Activated CD8-positive, alpha-beta memory T cell treated with anti-CD3 and anti-CD28 coated beads for 36 hours (primary cell): ENCODE data around the gene LRWD1. TPM values are rescaled to one million over a fixed set of nuclear protein-coding genes. Genes with fewer than 3 reads are reported as not detected.
"Not testable (repeated sequence)": the region's sequence is repeated elsewhere in the genome, so short reads cannot be mapped to it uniquely, and the experiment has no call there.

Experiments
- CTCF ChIA-PET: fragments of 350-600 bp; sonication (Branson Sonifier 250); formaldehyde crosslinking; loops from one replicate; lab custom pipeline; 2021; ENCODE audit warnings: antibody characterized with exemption; lab: Charles Lee
- POLR2A ChIA-PET: fragments of 350-600 bp; sonication (Branson Sonifier 250); formaldehyde crosslinking; loops from one replicate; lab custom pipeline; 2021; ENCODE audit warnings: antibody characterized with exemption; lab: Charles Lee
- total RNA-seq, 2 experiments: library from RNA; stranded (reverse); gene quantifications; one replicate each; pipeline ENCODE4 v1.2.3, GENCODE V29; 2021

The LRWD1 gene
- total RNA-seq, 2 experiments from 2014 or later: 25.1 to 25.9 TPM

DNA sequence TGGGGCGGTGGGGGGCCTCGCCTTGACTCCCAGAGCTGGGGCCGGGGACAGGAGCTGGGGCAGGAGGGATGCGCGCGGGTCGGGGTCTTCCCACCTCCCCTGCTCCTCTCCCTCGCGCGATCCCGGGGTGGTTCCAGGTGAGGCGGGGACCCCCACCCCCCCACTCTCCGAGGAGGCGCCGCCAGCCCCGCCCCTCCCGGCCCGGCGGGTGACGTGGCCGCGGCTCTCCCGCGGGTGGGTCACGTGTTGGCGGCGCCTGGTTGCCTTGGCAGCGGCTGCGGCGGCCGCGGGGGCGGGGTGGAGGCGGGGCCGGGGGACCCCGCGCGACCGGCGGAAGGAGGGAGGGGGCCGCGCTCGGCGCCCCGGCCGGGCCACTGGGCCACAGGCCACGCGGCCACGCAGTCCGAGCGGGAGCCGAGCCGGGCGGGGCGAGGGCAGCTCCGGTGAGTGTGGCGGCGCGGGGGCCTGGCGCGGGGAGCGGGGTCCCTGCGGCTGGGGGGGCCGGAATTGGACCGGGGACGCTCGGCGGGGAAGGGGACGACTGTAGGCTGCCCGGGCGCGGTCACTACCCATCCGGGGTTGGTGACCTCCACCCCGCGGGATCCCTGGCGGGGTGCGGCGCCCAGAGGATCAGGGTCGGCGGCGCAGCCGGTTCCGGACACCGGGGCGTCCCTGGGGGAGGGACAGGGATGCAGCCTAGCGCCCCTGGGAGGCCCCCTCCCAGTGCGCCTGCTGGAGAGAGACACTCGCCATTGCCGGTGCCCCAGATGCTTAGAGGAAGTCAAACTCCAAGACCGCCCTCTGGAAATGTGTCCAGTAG, 31.4 kb upstream of the LRWD1 start, which contains the start of gene ORAI2:
ORAI2 (plus strand) TSS at position 357 of the 820 bp plus-strand sequence. CDS start 5,382 bp downstream, outside the sequence.
- ChIA-PET CTCF (interaction anchor here (0.6 to 2.9 kb wide), 6 partner anchors 8 to 32 kb away, joined by 3 to 14 read pairs (median 4); no protein-coding TSS in a partner anchor), POLR2A (interaction anchor here (0.7 to 1.1 kb wide), 2 partner anchors 8 to 23 kb away, joined by 3 to 5 read pairs; no protein-coding TSS in a partner anchor)

DNA sequence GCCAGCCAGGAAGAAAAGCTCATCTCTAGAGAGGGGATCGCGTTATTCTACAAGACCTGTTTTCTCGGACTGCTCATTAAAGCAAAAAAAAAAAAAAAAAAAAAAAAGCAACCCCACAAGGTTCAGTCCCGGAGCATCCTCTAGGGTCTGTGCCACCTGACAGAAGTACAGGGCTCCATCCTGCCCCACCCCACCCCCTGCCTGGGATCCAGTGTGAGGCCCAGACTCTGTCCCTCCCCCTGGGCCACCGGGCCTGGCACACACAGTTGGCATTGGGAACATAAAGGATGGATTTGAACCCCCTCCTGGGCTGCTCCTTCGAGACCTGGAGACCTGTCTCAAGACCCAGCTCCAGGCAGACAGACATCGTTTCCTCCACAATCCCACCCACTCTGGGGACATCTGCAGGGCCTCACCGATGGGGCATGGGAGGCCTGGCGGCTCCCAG, 30.7 kb upstream of the LRWD1 start:
- POLR2A ChIA-PET: interaction anchor here (1.1 kb wide), 1 partner anchor 9 kb away, joined by 5 read pairs; no protein-coding TSS in a partner anchor

DNA sequence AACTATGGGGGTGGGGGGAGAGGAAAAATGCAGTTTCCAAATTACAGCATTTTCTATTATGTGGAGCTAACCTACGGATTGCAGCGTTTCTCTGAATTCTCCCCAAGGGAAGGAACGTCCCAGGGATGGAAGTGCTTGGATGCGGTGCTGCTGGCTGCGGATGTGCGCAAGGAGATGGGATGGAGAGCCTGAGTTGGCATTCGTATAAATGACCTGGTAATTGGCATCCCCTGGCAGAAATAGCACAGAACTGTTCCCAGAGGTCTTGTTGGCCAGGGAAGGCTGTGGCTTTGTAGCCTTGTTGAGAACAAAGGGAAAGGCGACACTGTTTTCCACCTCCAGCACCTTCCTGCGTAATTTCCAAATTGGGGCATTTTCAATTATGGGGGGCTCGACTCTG, 28.7 kb upstream of the LRWD1 start:
- ChIA-PET CTCF (interaction anchor here (1.3 kb wide), 1 partner anchor 20 kb away, joined by 3 read pairs; no protein-coding TSS in a partner anchor), POLR2A (no interaction called here)

More for the DNA sequence above, 30.7 kb upstream of the LRWD1 start:
- CTCF ChIA-PET: interaction anchor here (0.6 to 2.9 kb wide), 6 partner anchors 8 to 33 kb away, joined by 3 to 14 read pairs (median 4); no protein-coding TSS in a partner anchor

DNA sequence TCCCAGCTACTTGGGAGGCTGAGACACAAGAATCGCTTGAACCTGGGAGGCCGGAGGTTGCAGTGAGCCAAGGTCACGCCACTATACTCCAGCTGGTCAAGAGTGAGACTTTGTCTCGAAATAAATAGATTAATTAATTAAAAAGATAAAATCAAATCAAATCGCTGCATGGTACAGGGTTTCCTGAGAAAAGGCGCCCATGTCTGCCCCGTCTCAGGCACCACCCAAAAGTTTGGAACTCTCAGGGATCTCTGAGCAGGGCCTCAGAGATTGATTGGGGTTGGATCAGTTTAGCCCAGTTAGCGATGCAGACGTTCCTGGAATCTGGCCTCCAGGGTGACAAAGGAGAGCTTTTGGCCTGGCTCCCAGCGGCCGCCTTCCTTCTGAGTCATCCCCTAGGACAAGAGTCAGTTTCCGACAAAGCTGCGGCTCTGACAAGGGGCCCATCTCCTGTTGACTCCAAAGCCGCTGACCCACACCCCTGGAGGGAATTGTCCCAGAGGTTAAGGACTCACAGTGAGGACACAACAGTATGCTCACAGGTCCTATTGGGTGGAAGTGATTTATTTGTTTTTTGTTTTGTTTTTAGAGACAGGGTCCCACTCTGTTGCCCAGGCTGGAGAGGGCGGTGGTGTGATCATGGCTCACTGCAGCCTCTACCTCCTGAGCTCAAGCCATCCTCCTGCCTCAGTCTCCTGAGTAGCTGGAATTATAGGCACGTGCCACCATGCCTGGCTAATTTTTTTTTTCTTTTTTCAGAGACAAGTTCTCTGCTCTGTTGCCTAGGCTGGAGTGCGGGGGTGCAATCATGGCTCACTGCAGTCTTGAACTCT, 24.6 kb upstream of the LRWD1 start:
- POLR2A ChIA-PET: no interaction called here
- CTCF ChIA-PET: interaction anchor here (0.6 kb wide), 1 partner anchor 10 kb away, joined by 3 read pairs; no protein-coding TSS in a partner anchor

DNA sequence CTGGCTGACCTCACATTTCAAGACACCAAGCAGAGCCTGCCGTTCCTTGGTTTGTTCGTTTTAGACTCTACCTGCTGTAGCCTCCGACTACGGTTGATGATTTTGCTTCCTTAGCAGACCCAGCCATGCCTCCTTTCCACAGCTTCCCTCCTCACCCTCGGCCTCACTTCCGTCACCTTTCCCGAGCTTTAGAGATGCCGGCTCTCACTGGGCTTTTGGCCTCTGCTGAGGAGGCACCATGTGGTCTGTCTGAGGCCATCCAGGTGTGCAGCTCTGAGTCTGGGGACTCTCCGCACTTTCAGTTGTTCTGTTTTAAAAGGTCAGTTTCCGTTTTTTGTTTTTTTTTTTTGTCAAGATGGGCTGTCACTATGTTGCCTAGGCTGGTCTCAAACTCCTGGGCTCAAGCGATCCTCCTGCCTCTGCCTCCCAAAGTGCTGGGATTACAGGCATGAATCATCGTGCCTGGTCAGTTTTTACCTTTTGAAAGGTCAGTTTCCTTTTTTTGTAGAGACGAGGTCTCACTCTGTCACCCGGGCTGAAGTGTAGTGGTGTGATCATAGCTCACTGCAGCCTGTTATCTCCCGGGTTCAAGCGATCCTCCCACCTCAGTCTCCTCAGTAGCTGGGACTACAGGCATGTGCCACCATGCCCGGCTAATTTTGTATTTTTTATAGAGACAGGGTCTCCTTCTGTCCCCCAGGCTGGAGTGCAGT, 19.7 kb upstream of the LRWD1 start:
- CTCF ChIA-PET: no interaction called here
- POLR2A ChIA-PET: no interaction called here

DNA sequence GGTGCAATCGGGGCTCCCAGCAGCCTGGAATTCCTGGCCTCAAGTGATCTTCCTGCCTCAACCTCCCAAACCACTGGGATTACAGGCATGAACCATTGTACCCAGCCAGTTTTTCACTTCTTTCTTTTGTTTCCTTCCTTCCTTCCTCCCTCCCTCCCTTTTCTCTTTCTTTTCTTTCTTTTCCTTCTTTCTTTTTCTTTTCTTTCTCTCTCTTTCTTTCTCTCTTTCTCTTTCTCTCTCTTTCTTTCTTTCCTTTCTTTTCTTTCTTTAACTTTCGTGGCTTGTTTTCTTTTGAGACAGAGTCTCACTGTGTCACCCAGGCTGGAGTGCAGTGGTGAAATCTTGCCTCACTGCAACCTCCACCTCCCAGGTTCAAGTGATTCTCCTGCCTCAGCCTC, 19.1 kb upstream of the LRWD1 start:
- CTCF ChIA-PET: no interaction called here
- POLR2A ChIA-PET: no interaction called here

DNA sequence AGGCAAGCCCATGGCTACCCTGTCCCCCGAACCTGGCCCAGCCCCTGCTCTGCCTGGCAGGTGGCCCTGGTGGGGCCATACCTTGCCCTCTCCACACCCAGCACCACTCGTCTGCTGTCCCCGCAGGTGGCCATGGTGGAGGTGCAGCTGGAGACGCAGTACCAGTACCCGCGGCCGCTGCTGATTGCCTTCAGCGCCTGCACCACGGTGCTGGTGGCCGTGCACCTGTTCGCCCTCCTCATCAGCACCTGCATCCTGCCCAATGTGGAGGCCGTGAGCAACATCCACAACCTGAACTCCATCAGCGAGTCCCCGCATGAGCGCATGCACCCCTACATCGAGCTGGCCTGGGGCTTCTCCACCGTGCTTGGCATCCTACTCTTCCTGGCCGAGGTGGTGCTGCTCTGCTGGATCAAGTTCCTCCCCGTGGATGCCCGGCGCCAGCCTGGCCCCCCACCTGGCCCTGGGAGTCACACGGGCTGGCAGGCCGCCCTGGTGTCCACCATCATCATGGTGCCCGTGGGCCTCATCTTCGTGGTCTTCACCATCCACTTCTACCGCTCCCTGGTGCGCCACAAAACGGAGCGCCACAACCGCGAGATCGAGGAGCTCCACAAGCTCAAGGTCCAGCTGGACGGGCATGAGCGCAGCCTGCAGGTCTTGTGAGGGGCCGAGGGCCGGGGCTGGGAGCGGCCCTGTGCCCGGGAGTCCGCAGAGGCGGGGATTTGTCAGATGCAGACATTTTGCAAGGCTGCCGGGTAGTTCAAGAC, 18.2 kb upstream of the LRWD1 start:
- CTCF ChIA-PET: no interaction called here
- POLR2A ChIA-PET: no interaction called here

DNA sequence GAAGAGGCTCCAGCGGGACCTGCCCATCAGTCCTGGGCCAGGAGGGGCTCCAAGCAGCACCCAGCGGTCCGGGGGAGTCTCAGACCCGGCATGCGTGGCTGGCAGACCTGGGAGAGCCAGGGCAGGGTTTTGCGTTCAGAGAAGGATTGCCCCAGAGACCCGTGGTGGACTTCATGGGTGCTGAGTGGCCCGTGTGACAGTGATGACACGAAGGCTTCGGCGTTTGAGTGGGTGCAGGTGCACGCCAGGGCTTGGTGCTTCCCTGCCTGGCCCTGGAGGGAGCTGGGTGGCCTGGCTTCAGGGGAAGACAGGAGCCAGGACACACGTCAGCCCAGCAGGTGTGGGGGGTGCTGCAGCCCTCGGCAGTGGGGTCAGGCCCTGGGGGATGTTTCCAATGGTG, 17.5 kb upstream of the LRWD1 start:
- ChIA-PET POLR2A (no interaction called here), CTCF (no interaction called here)

DNA sequence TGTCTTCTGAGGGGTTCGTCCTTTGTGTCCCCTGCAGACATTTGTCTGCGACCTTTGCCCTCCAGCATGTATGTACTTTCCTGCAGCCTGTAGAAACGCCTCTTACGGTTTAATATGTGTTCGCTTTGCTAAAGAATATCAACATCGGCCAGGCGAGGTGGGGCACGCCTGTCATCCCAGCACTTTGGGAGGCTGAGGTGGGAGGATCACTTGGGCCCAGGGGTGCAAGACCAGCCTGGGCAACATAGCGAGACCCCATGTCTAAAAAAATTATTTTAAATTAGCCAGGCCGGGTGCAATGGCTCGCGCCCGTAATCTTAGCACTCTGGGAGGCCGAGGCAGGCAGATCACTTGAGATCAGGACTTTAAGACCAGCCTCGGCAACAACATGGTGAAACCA, 15.6 kb upstream of the LRWD1 start:
- POLR2A ChIA-PET: interaction anchor here (0.7 kb wide), 1 partner anchor 51 kb away, joined by 4 read pairs; no protein-coding TSS in a partner anchor
- CTCF ChIA-PET: interaction anchor here (1.6 kb wide), 1 partner anchor 45 kb away, joined by 6 read pairs; no protein-coding TSS in a partner anchor

DNA sequence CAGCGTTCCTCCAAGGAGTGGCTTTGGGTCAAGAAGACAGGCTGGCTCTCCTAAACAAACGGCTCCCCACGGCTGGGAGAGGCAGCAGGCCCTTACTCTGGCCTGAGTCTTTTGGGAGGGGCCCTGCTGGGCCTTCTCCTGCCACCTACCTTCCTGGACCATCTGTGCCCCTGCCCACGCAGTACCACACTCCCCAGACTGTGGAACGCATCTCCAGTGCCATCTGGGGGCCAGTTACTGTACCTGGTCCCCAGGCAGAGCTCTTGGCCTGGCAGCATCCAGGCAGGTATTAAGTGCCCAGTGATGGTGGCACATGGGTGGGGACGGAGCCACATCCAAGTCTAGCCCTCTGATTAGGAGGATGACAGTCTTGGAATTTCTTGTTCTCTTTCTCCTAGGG, 14.5 kb upstream of the LRWD1 start:
- ChIA-PET POLR2A (interaction anchor here (0.5 kb wide), 1 partner anchor 46 kb away, joined by 3 read pairs; no protein-coding TSS in a partner anchor), CTCF (interaction anchor here (0.6 to 1.7 kb wide), 11 partner anchors 10 to 55 kb away, joined by 3 to 9 read pairs (median 4); partner anchors contain the start of genes ORAI2 and PRKRIP1)

DNA sequence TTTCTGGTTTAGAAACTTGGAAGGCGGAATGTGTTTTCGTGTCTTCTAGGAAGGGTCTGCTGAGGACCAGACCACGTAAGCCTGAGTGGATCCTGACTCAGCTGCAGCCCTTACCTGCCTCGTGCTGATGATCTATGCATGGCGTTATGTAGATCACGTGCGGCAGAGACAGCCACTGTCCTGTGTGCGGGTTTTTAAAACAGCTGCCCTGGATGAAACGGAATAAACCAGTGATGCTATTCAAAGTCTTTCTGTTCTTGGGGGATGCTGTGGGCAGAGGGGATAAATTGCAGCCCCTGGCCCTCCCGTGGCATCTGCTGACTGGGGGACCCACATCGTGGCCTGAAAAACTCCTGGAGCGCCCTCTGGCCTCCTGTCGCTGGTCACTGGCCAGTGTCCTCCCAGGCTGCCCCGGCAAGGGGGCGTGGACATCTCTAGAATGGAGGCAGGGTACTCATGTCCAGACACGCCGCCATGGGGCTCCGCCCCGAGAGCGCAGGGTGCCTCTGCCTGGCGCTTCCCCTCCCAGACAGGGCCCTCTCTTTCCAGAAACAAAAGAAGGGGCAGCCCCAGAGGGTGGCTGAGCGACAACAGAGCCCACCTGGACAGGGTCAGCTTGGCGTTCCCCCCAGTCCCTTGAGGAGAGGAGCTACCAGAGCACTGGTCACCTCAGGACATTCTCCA, 13.3 kb upstream of the LRWD1 start:
- CTCF ChIA-PET: interaction anchor here (1.5 kb wide), 1 partner anchor 26 kb away, joined by 5 read pairs; no protein-coding TSS in a partner anchor
- POLR2A ChIA-PET: no interaction called here

DNA sequence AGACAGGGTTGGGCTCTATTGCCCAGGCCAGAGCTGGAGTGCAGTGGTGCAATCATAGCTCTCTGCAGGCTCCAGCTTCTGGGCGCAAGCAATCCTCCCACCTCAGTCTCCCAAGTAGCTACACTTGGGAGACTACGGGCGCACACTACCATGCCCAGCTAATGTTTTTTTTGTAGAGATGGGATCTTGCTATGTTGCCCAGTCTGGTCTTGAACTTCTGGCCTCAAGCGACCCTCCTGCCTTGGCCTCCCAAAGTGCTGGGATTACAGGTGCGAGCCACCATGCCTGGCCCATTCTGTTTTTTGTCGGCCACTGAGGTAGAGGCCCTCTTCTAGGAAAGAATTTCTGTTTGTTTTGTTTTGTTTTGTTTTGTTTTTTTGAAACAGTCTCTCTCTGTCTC, 12.3 kb upstream of the LRWD1 start:
- CTCF ChIA-PET: interaction anchor here (0.7 kb wide), 1 partner anchor 48 kb away, joined by 3 read pairs; no protein-coding TSS in a partner anchor
- POLR2A ChIA-PET: no interaction called here

DNA sequence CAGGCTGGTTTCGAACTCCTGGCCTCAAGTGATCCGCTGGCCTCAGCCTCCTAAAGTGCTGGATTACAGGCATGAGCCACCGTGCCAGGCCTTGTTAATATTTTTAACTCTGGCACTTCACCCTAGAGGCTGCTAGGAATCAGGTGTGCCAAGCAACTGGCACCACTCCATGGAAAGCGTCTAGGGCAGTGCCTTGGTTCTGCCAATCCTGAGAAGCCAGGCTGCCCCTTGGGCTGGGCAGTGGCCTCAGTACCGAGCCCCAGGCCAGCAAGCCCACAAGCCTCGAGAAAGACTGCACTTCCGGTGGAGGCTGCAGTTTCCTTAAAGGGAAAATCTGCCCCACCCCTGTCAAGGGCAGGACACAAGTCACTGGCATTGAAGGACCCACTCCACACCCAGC, 11.5 kb upstream of the LRWD1 start:
- POLR2A ChIA-PET: no interaction called here
- CTCF ChIA-PET: no interaction called here

DNA sequence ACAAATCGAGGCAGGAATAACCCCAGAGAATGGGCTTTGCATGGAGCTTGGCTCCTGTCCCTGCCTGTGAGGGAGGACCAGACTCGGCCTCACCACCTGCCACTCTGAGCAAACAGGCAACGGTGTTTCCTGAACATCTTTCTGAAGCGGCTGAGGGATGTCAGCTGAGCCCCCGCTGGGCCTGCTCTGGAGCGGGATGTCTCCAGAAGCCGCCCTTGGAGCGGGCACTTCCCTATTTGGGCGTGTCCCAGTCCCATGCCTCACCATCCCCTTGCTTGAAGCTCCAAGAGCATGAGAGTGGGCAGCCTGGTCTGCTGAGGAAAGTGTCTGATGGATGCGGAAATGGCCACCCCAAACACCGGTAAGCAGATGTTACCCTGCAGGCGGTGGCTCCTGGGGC, 10.3 kb upstream of the LRWD1 start:
- CTCF ChIA-PET: interaction anchor here (0.6 kb wide), 1 partner anchor 59 kb away, joined by 3 read pairs; no protein-coding TSS in a partner anchor
- POLR2A ChIA-PET: interaction anchor here (0.6 kb wide), 1 partner anchor 9 kb away, joined by 9 read pairs; no protein-coding TSS in a partner anchor

DNA sequence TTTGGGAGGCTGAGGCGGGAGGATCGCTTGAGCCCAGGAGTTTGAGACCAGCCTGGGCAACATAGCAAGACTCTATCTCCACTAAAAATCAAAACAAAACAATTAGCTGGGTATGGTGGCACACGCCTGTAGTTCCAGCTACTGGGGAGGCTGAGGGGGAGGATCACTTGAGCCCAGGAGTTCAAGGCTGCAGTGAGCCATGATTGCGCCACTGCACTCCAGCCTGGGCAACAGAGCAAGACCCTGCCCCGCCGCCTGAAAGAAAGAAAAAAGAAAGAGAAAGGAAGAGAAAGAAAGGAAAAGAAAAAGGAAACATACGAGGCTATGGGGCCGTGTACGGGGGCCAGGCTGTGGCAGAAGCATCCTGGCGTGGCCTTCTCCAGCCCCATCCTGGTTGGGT, 9.9 kb upstream of the LRWD1 start:
- POLR2A ChIA-PET, CTCF ChIA-PET: not testable (repeated sequence)

DNA sequence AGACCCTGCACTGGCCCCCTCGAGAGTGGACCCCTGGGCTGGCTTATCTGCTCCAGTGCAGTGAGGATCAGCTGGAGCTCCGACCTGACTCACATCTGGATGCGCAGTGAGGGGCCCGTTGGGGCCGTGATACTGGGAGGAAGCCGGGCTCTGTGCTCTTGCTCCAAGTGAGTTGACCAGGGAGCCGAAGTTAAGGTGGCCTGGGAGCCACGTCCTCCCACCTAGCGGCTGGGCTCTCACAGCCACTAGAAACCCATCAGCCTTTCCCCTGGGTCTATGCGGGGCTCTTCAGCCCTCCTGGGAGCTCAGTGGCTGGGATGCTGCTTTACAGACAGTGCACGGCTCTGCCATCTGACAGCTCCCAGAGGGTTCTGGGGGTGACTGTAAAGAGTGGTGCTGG, 9.2 kb upstream of the LRWD1 start:
- POLR2A ChIA-PET: no interaction called here
- CTCF ChIA-PET: interaction anchor here (1.1 kb wide), 1 partner anchor 12 kb away, joined by 4 read pairs; no protein-coding TSS in a partner anchor

DNA sequence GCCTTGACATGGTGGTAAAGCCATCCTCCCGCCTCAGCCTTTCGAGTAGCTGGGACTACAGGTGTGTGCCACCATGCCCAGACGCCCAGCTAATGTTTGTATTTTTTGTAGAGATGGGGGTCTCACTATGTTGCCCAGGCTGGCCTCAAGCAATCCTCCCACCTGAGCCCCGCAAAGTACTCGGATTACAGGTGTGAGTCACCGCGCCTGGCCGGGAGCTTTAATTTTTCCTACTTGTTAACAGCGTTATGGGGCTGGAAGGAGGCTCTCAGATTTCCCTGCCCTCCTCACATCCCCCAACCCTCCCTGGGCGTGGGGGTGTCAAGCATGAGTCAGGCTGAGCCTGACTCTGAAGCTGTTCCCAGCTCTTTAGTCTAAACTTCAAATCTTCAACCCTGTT, 8.5 kb upstream of the LRWD1 start:
- ChIA-PET CTCF (interaction anchor here (1.1 kb wide), 1 partner anchor 11 kb away, joined by 4 read pairs; no protein-coding TSS in a partner anchor), POLR2A (interaction anchor here (0.5 to 0.6 kb wide), 2 partner anchors 23 to 1134 kb away, joined by 3 read pairs; partner anchors contain the start of genes IFT22 and ORAI2)
